Activated CD8-positive, alpha-beta T cell treated with anti-CD3 and anti-CD28 coated beads for 36 hours (primary cell): ENCODE data around the gene DEPP1. TPM values are rescaled to one million over a fixed set of nuclear protein-coding genes. Genes with fewer than 3 reads are reported as not detected.

ENCODE experiments used
- ATAC-seq: fragments of 200-7000 bp; cut with Tn5 transposase; one replicate; pipeline ENCODE4 v1.10.0; 2021; ENCODE audit warnings: mild to moderate bottlenecking, moderate library complexity
- CTCF ChIA-PET: fragments of 350-600 bp; sonication (Branson Sonifier 250); formaldehyde crosslinking; loops from one replicate; lab custom pipeline; 2021; ENCODE audit warnings: antibody characterized with exemption; lab: Charles Lee
- POLR2A ChIA-PET: fragments of 350-600 bp; sonication (Branson Sonifier 250); formaldehyde crosslinking; loops from one replicate; lab custom pipeline; 2021; ENCODE audit warnings: antibody characterized with exemption; lab: Charles Lee
- DNase-seq: peaks from one replicate; pipeline ENCODE4 v3.0.0-alpha.2; 2020
- H3K27ac Mint-ChIP-seq: one replicate; pipeline ENCODE4 v1.8.0; 2021; ENCODE audit warnings: mild to moderate bottlenecking, mixed read lengths
- H3K27me3 Mint-ChIP-seq: one replicate; pipeline ENCODE4 v1.8.0; 2021; ENCODE audit warnings: mixed read lengths
- H3K36me3 Mint-ChIP-seq: one replicate; pipeline ENCODE4 v1.8.0; 2021; ENCODE audit warnings: low read depth, mixed read lengths
- H3K4me1 Mint-ChIP-seq: one replicate; pipeline ENCODE4 v1.8.0; 2021; ENCODE audit warnings: low read depth, mixed read lengths
- H3K4me3 Mint-ChIP-seq: one replicate; pipeline ENCODE4 v1.8.0; 2021; ENCODE audit warnings: mild to moderate bottlenecking, moderate library complexity, mixed read lengths
- H3K9me3 Mint-ChIP-seq: one replicate; pipeline ENCODE4 v1.8.0; 2021; ENCODE audit warnings: mixed read lengths
- CTCF ChIP-seq: fragments of 200-600 bp; IDR thresholded peaks from one replicate; pipeline ENCODE4 v1.8.0; 2022; ENCODE audit warnings: antibody characterized with exemption, mild to moderate bottlenecking
- intact Hi-C: fragments of 100-400 bp; cut with micrococcal nuclease; formaldehyde crosslinking; loops from one replicate; pipeline ENCODE4 v1.10.0; 2022
- total RNA-seq, 2 experiments: library from RNA; stranded (reverse); gene quantifications; one replicate each; pipeline ENCODE4 v1.2.3, GENCODE V29; 2021

The DEPP1 gene
- total RNA-seq, 2 experiments from 2014 or later, result 0.16 to 0.27 TPM

- intact Hi-C loops, result loop anchor here (10.0 kb wide), 1 partner anchor 228 kb away; no protein-coding TSS in a partner anchor
- H3K4me3 Mint-ChIP-seq, result no peak overlapping the region
- no peak for TF ChIP-seq CTCF
- peaks cover 26% of the 10 kb centered on the region for H3K9me3 Mint-ChIP-seq
- DNase-seq (no peak), ATAC-seq (no peak)
- no peaks in the 10 kb centered on the region for H3K27me3 Mint-ChIP-seq
- ChIA-PET POLR2A (interaction anchor here (1.0 to 1.5 kb wide), 2 partner anchors 9 to 14 kb away, joined by 3 to 4 read pairs; no protein-coding TSS in a partner anchor), CTCF (interaction anchor here (1.3 to 1.9 kb wide), 2 partner anchors 10 to 74 kb away, joined by 3 to 4 read pairs; no protein-coding TSS in a partner anchor)
- no peak overlapping the region for H3K27ac Mint-ChIP-seq
- peaks cover 41% of the 10 kb centered on the region for H3K36me3 Mint-ChIP-seq
- peaks cover 20% of the 10 kb centered on the region for H3K4me1 Mint-ChIP-seq
Observed at GRCh38 chr10:45006276-45007030, 27.8 kb upstream of the DEPP1 start.

GRCh38 chr10:45005284-45005683 is 26.7 kb upstream of the DEPP1 start:
- CTCF ChIA-PET, result interaction anchor here (1.1 to 2.0 kb wide), 2 partner anchors 32 to 73 kb away, joined by 3 to 9 read pairs; no protein-coding TSS in a partner anchor

GRCh38 chr10:45004661-45005060 is 26.1 kb upstream of the DEPP1 start:
- no peak for ATAC-seq
- no peak for DNase-seq
- intact Hi-C loops, result loop anchor here (10.0 kb wide), 1 partner anchor 230 kb away; no protein-coding TSS in a partner anchor
- Mint-ChIP-seq H3K27me3 (no peaks in the 10 kb centered on the region), H3K9me3 (peaks cover 30% of the 10 kb centered on the region), H3K27ac (no peak overlapping the region), H3K4me3 (no peak overlapping the region), H3K36me3 (peaks cover 44% of the 10 kb centered on the region), H3K4me1 (peaks cover 30% of the 10 kb centered on the region)
- ChIA-PET POLR2A (no interaction called here), CTCF (interaction anchor here (1.1 to 2.0 kb wide), 2 partner anchors 32 to 72 kb away, joined by 3 to 9 read pairs; no protein-coding TSS in a partner anchor)
- no peak for TF ChIP-seq CTCF

More at GRCh38 chr10:45005284-45005683, 26.7 kb upstream of the DEPP1 start:
- POLR2A ChIA-PET, result interaction anchor here (1.5 kb wide), 1 partner anchor 13 kb away, joined by 4 read pairs; no protein-coding TSS in a partner anchor
- H3K4me3 Mint-ChIP-seq, result no peak overlapping the region
- peaks cover 26% of the 10 kb centered on the region for H3K9me3 Mint-ChIP-seq
- H3K27ac Mint-ChIP-seq, result no peak overlapping the region
- no peaks in the 10 kb centered on the region for H3K27me3 Mint-ChIP-seq
- no peak for DNase-seq
- TF ChIP-seq CTCF, result no peak
- H3K36me3 Mint-ChIP-seq, result peaks cover 44% of the 10 kb centered on the region
- intact Hi-C loops, result loop anchor here (10.0 kb wide), 1 partner anchor 230 kb away; no protein-coding TSS in a partner anchor
- peaks cover 24% of the 10 kb centered on the region for H3K4me1 Mint-ChIP-seq
- no peak for ATAC-seq

GRCh38 chr10:45003432-45004000 is 24.9 kb upstream of the DEPP1 start:
- ChIA-PET CTCF (interaction anchor here (2.0 kb wide), 1 partner anchor 71 kb away, joined by 9 read pairs; no protein-coding TSS in a partner anchor), POLR2A (interaction anchor here (1.0 kb wide), 1 partner anchor 11 kb away, joined by 4 read pairs; no protein-coding TSS in a partner anchor)
- no peaks in the 10 kb centered on the region for H3K27me3 Mint-ChIP-seq
- intact Hi-C loops, result loop anchor here (10.0 kb wide), 1 partner anchor 231 kb away; no protein-coding TSS in a partner anchor
- H3K27ac Mint-ChIP-seq, result no peak overlapping the region
- TF ChIP-seq CTCF, result no peak
- H3K4me3 Mint-ChIP-seq, result no peak overlapping the region
- no peak for ATAC-seq
- peaks cover 44% of the 10 kb centered on the region for H3K36me3 Mint-ChIP-seq
- H3K4me1 Mint-ChIP-seq, result peaks cover 32% of the 10 kb centered on the region
- DNase-seq, result no peak
- H3K9me3 Mint-ChIP-seq, result peaks cover 30% of the 10 kb centered on the region
